ENCODE results near the gene LRRTM1. TPM values are rescaled to one million over a fixed set of nuclear protein-coding genes. Genes with fewer than 3 reads are reported as not detected.

The LRRTM1 gene
- total RNA-seq, 1 experiment from 2014 or later, result not detected

DNA sequence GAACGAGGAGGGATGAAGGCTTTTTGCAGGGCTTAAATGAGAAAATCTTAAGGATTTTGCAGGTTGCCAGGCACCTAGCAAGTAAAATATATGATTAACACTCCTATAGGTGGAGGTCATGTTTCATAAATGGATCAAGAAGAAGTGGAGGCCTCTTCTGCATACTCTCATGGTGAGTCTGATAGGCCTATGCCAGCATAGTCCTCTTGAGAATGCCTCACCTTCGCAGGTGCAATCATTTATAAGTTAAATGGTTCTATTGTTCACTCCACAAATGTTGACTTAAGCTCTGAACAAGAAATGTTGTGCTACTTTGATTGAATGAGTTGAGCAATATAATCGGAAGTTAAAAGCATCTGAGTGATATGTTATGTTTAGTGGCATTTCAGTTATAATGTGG is 12.1 kb downstream of the LRRTM1 start:
- no peaks in the 10 kb centered on the region for H3K36me3 ChIP-seq (ENCODE audit: low read depth)
- no peaks in the 10 kb centered on the region for H3K9me3 ChIP-seq (ENCODE audit: insufficient read depth, low read depth)
- ChIA-PET POLR2A (ENCODE audit: unreplicated experiment) (no interaction called here), CTCF (no interaction called here)
- H3K27me3 ChIP-seq (ENCODE audit: insufficient read depth, low read depth), result no peaks in the 10 kb centered on the region
- no peak overlapping the region for H3K4me3 ChIP-seq
- H3K4me1 ChIP-seq (replicated peaks; ENCODE audit: insufficient read depth), result no peaks in the 10 kb centered on the region
- intact Hi-C loops (cut with micrococcal nuclease; ENCODE audit: unreplicated experiment), result no loop called here
- no peak overlapping the region for H2AFZ ChIP-seq
- no peak for TF ChIP-seq EZH2 (IDR thresholded peaks at IDR 0.05; ENCODE audit: low read depth)
- TF ChIP-seq, protein P1, sequence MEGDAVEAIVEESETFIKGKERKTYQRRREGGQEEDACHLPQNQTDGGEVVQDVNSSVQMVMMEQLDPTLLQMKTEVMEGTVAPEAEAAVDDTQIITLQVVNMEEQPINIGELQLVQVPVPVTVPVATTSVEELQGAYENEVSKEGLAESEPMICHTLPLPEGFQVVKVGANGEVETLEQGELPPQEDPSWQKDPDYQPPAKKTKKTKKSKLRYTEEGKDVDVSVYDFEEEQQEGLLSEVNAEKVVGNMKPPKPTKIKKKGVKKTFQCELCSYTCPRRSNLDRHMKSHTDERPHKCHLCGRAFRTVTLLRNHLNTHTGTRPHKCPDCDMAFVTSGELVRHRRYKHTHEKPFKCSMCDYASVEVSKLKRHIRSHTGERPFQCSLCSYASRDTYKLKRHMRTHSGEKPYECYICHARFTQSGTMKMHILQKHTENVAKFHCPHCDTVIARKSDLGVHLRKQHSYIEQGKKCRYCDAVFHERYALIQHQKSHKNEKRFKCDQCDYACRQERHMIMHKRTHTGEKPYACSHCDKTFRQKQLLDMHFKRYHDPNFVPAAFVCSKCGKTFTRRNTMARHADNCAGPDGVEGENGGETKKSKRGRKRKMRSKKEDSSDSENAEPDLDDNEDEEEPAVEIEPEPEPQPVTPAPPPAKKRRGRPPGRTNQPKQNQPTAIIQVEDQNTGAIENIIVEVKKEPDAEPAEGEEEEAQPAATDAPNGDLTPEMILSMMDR (conservative IDR thresholded peaks at IDR 0.05), result no peak
- no TSS peak for BruUV-seq (replicated peaks)
- no peak overlapping the region for H3K4me2 ChIP-seq
- H4K20me1 ChIP-seq (ENCODE audit: insufficient read depth), result no peaks in the 10 kb centered on the region
- H3F3A ChIP-seq (ENCODE audit: insufficient read depth, low read depth), result no peaks in the 10 kb centered on the region
- DNase-seq, result no peak
- no peaks in the 10 kb centered on the region for H3K9me2 ChIP-seq (ENCODE audit: insufficient read depth)
- H3K27ac ChIP-seq, result no peak overlapping the region
- H3K79me2 ChIP-seq (ENCODE audit: low read depth), result no peaks in the 10 kb centered on the region

DNA sequence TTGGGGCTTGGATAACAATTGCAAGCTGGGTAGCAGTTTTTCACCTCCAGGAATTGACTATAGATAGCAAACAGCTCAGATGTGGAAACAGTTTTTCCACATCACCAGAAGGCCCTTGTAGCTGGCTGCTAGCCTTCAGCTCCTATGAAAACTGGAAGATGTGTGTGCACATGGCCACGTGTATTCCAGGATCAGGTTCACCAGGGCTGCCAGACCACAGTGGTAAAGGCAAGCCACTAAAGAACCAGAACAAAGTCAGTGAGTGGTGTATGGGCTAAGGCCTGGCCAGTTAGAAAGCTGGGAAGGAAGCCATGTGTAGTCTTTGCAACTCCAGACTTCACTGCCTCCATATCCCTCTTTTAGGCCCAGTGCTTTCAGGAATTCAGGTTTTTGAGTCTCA is 12.9 kb downstream of the LRRTM1 start:
- POLR2A ChIA-PET (ENCODE audit: unreplicated experiment), result no interaction called here

DNA sequence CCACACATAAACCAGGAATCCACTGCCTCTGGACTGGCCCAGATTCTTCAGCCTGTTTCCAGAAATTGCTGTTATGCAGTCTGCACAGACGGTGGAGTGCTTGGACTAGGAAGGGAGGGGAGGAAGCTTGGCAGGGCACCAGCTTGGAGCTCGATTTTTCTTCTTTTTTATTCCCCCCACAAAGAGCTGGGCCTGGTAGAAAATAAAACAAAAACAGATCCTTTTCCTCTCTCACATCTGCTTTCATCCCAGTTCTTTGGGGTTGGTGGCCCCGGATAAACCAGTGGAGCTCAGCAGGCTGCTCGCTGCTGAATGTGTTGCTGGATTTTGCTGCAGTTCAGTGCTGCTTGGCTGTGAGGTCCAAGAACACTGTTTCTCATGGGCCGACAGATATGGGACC is 16.0 kb downstream of the LRRTM1 start:
- H3K27me3 ChIP-seq (ENCODE audit: insufficient read depth, low read depth), result no peaks in the 10 kb centered on the region
- intact Hi-C loops (cut with micrococcal nuclease; ENCODE audit: unreplicated experiment), result no loop called here
- CTCF ChIA-PET, result no interaction called here
- H3F3A ChIP-seq (ENCODE audit: insufficient read depth, low read depth), result no peaks in the 10 kb centered on the region
- H2AFZ ChIP-seq, result no peak overlapping the region
- H3K4me1 ChIP-seq (replicated peaks; ENCODE audit: insufficient read depth), result no peaks in the 10 kb centered on the region
- no peak for DNase-seq
- no peaks in the 10 kb centered on the region for H3K9me2 ChIP-seq (ENCODE audit: insufficient read depth)
- H3K79me2 ChIP-seq (ENCODE audit: low read depth), result no peaks in the 10 kb centered on the region
- H3K4me2 ChIP-seq, result no peak overlapping the region
- no peaks in the 10 kb centered on the region for H3K9me3 ChIP-seq (ENCODE audit: insufficient read depth, low read depth)
- H4K20me1 ChIP-seq (ENCODE audit: insufficient read depth), result no peaks in the 10 kb centered on the region
- TF ChIP-seq, protein P1 (conservative IDR thresholded peaks at IDR 0.05), result no peak
- no peak for TF ChIP-seq EZH2 (IDR thresholded peaks at IDR 0.05; ENCODE audit: low read depth)
- H3K4me3 ChIP-seq, result no peak overlapping the region
- H3K27ac ChIP-seq, result no peak overlapping the region
- POLR2A ChIA-PET (ENCODE audit: unreplicated experiment), result no interaction called here
- no TSS peak for BruUV-seq (replicated peaks)
- H3K36me3 ChIP-seq (ENCODE audit: low read depth), result no peaks in the 10 kb centered on the region

More for the DNA sequence above, 12.9 kb downstream of the LRRTM1 start:
- intact Hi-C loops (cut with micrococcal nuclease; ENCODE audit: unreplicated experiment), result no loop called here
- CTCF ChIA-PET, result no interaction called here
- Histone ChIP-seq H3K4me3 (no peak overlapping the region), H3K36me3 (ENCODE audit: low read depth) (no peaks in the 10 kb centered on the region), H3K4me1 (replicated peaks; ENCODE audit: insufficient read depth) (no peaks in the 10 kb centered on the region), H3K4me2 (no peak overlapping the region), H3F3A (ENCODE audit: insufficient read depth, low read depth) (no peaks in the 10 kb centered on the region), H2AFZ (no peak overlapping the region), H3K27me3 (ENCODE audit: insufficient read depth, low read depth) (no peaks in the 10 kb centered on the region), H3K9me3 (ENCODE audit: insufficient read depth, low read depth) (no peaks in the 10 kb centered on the region), H4K20me1 (ENCODE audit: insufficient read depth) (no peaks in the 10 kb centered on the region), H3K9me2 (ENCODE audit: insufficient read depth) (no peaks in the 10 kb centered on the region), H3K79me2 (ENCODE audit: low read depth) (no peaks in the 10 kb centered on the region), H3K27ac (no peak overlapping the region)
- DNase-seq, result no peak
- BruUV-seq (replicated peaks), result no TSS peak
- no peak for TF ChIP-seq EZH2 (IDR thresholded peaks at IDR 0.05; ENCODE audit: low read depth)
- TF ChIP-seq, protein P1 (conservative IDR thresholded peaks at IDR 0.05), result no peak

All from PC-9 (cell line).